H1 (cell line): ENCODE measurements around the gene RBM26. TPM values are rescaled to one million over a fixed set of nuclear protein-coding genes. Genes with fewer than 3 reads are reported as not detected.

Experiments used
- CTCF ChIA-PET: fragments of 300-600 bp; sonication (Branson Sonifier 250); formaldehyde crosslinking; loops from one replicate; lab custom pipeline; 2021; ENCODE audit not compliant: partially characterized antibody; lab: Charles Lee
- POLR2A ChIA-PET: fragments of 300-600 bp; sonication (Branson Sonifier 250); formaldehyde crosslinking; loops from one replicate; lab custom pipeline; 2021; ENCODE audit warnings: inconsistent platforms; ENCODE audit not compliant: partially characterized antibody; lab: Charles Lee
- DNase-seq, 2 experiments: peaks; one replicate each; pipeline versions ENCODE4 v3.0.0 to v3.0.0-alpha.2; 2010 to 2022; ENCODE audit warnings: low spot score in 2 of 2, low read depth in 1 of 2, mixed read lengths in 1 of 2
- FAIRE-seq: peaks from 2 replicates; lab custom pipeline; 2011; peaks lifted over from hg19 to GRCh38; lab: Jason Lieb, UNC
- H2AFZ ChIP-seq: 2 replicates; pipeline ENCODE4 v1.8.1; 2012; ENCODE audit warnings: low read length, inconsistent platforms
- H2AK5ac ChIP-seq: 2 replicates; pipeline ENCODE4 v1.6.1; 2013; ENCODE audit warnings: low read depth, low read length
- H2BK120ac ChIP-seq: replicated peaks from 2 replicates; pipeline ENCODE3; 2013; ENCODE audit warnings: low read depth, low read length, inconsistent platforms
- H2BK12ac ChIP-seq: 2 replicates; pipeline ENCODE4 v1.6.1; 2013; ENCODE audit warnings: low read depth, low read length
- H2BK15ac ChIP-seq: 2 replicates; pipeline ENCODE4 v1.6.1; 2013; ENCODE audit warnings: low read length
- H2BK20ac ChIP-seq: 2 replicates; pipeline ENCODE4 v1.6.1; 2013; ENCODE audit warnings: low read length
- H2BK5ac ChIP-seq: 2 replicates; pipeline ENCODE4 v1.6.1; 2013; ENCODE audit warnings: low read depth, low read length
- H3K14ac ChIP-seq: 2 replicates; pipeline ENCODE4 v1.6.1; 2013; ENCODE audit warnings: inconsistent platforms; ENCODE audit not compliant: insufficient read length
- H3K18ac ChIP-seq: 2 replicates; pipeline ENCODE4 v1.6.1; 2013; ENCODE audit warnings: low read length; ENCODE audit errors: extremely low read depth
- H3K23ac ChIP-seq: 2 replicates; pipeline ENCODE4 v1.6.1; 2013; ENCODE audit warnings: inconsistent platforms; ENCODE audit not compliant: insufficient read length
- H3K23me2 ChIP-seq: 2 replicates; pipeline ENCODE4 v1.6.1; 2013; ENCODE audit warnings: low read depth, low read length
- H3K27ac ChIP-seq: 2 replicates; pipeline ENCODE4 v1.6.1; 2011; ENCODE audit warnings: low read depth, low read length, inconsistent platforms
- H3K27me3 ChIP-seq, 4 experiments: replicated peaks in 1 of 4; 1 replicate in 1 of 4; 2 replicates in 3 of 4; pipeline versions ENCODE4 v1.6.1 to v1.8.1; 2011 to 2013; ENCODE audit warnings: low read length in 3 of 4, mild to moderate bottlenecking in 3 of 4, inconsistent platforms in 2 of 4, mixed read lengths in 2 of 4, moderate library complexity in 1 of 4; ENCODE audit not compliant: control insufficient read depth in 3 of 4, insufficient read depth in 3 of 4; ENCODE audit errors: extremely low read depth in 1 of 4
- H3K36me3 ChIP-seq, 4 experiments: 2 replicates each; pipeline versions ENCODE4 v1.6.1 to v1.8.1; 2011 to 2013; ENCODE audit warnings: mild to moderate bottlenecking in 4 of 4, low read length in 3 of 4, moderate library complexity in 2 of 4, control low read depth in 1 of 4, inconsistent platforms in 1 of 4; ENCODE audit not compliant: insufficient read depth in 4 of 4, control insufficient read depth in 2 of 4
- H3K4ac ChIP-seq: replicated peaks from 2 replicates; pipeline ENCODE3; 2013; ENCODE audit warnings: low read length, low read depth, mixed read lengths, inconsistent platforms; ENCODE audit not compliant: insufficient read length
- H3K4me1 ChIP-seq, 4 experiments: replicated peaks in 1 of 4; 1 replicate in 1 of 4; 2 replicates in 3 of 4; pipeline versions ENCODE4 v1.6.1 to v1.8.1; 2011 to 2013; ENCODE audit warnings: low read length in 3 of 4, inconsistent platforms in 2 of 4, mixed read lengths in 1 of 4; ENCODE audit not compliant: insufficient read depth in 4 of 4, control insufficient read depth in 3 of 4
- H3K4me2 ChIP-seq, 2 experiments: 2 replicates each; pipeline versions ENCODE4 v1.6.1 to v1.8.1; 2011 to 2013; ENCODE audit warnings: low read depth in 2 of 2, low read length in 2 of 2, control low read depth in 1 of 2, inconsistent platforms in 1 of 2, mild to moderate bottlenecking in 1 of 2; ENCODE audit not compliant: insufficient read depth in 1 of 2
- H3K4me3 ChIP-seq, 4 experiments: fragments of 200-600, 300-600 bp in 1 of 4; sonication (generic), shearing (Covaris generic), sonication (Bioruptor Twin) in 1 of 4; 2 replicates each; pipeline versions ENCODE4 v1.5.1 to v1.8.1; 2011 to 2016; ENCODE audit warnings: low read length in 4 of 4, low read depth in 3 of 4, control low read depth in 2 of 4, inconsistent platforms in 2 of 4, mild to moderate bottlenecking in 2 of 4, mixed read lengths in 1 of 4, moderate library complexity in 1 of 4; ENCODE audit not compliant: insufficient read depth in 2 of 4; ENCODE audit errors: extremely low read depth in 1 of 4
- H3K56ac ChIP-seq: replicated peaks from 2 replicates; pipeline ENCODE3; 2013; ENCODE audit warnings: low read depth, mild to moderate bottlenecking, mixed read lengths, low read length, inconsistent platforms; ENCODE audit not compliant: insufficient read length
- H3K79me1 ChIP-seq: 2 replicates; pipeline ENCODE4 v1.6.1; 2013; ENCODE audit warnings: low read depth, low read length, control low read depth
- H3K79me2 ChIP-seq, 2 experiments: 2 replicates each; pipeline versions ENCODE4 v1.6.1 to v1.8.1; 2012 to 2013; ENCODE audit warnings: low read length in 2 of 2, mild to moderate bottlenecking in 2 of 2, inconsistent platforms in 1 of 2; ENCODE audit not compliant: insufficient read depth in 2 of 2, control insufficient read depth in 1 of 2
- H3K9ac ChIP-seq, 4 experiments: replicated peaks in 1 of 4; 1 replicate in 1 of 4; 2 replicates in 3 of 4; pipeline versions ENCODE4 v1.6.1 to v1.8.1; 2011 to 2013; ENCODE audit warnings: low read depth in 3 of 4, low read length in 3 of 4, control low read depth in 2 of 4, mild to moderate bottlenecking in 2 of 4, moderate library complexity in 2 of 4, inconsistent platforms in 1 of 4; ENCODE audit errors: extremely low read depth in 1 of 4
- H3K9me3 ChIP-seq, 2 experiments: 2 replicates each; pipeline versions ENCODE4 v1.6.1 to v1.8.1; 2012 to 2013; ENCODE audit warnings: mild to moderate bottlenecking in 2 of 2, moderate library complexity in 2 of 2, control low read depth in 1 of 2, inconsistent platforms in 1 of 2, low read depth in 1 of 2, low read length in 1 of 2, mixed read lengths in 1 of 2; ENCODE audit not compliant: insufficient read depth in 2 of 2
- H4K20me1 ChIP-seq, 2 experiments: replicated peaks in 1 of 2; 2 replicates each; pipeline versions ENCODE3 to v1.8.1; 2011 to 2013; ENCODE audit warnings: inconsistent platforms in 2 of 2, low read length in 2 of 2, mild to moderate bottlenecking in 1 of 2; ENCODE audit not compliant: insufficient read depth in 2 of 2, control insufficient read depth in 1 of 2
- H4K5ac ChIP-seq: 2 replicates; pipeline ENCODE4 v1.6.1; 2013; ENCODE audit warnings: low read length, low read depth, mixed read lengths, inconsistent platforms; ENCODE audit not compliant: insufficient read length
- H4K8ac ChIP-seq: 2 replicates; pipeline ENCODE4 v1.8.0; 2013; ENCODE audit warnings: mild to moderate bottlenecking, moderate library complexity, low read length, inconsistent platforms; ENCODE audit not compliant: insufficient read depth; ENCODE audit errors: extremely low read depth
- H4K91ac ChIP-seq: replicated peaks from 2 replicates; pipeline ENCODE3; 2013; ENCODE audit warnings: low read length, mixed read lengths, inconsistent platforms; ENCODE audit not compliant: insufficient read length
- CBX8 ChIP-seq: fragments of 300-800, 300-1000 bp; sonication (generic); IDR thresholded peaks from 2 replicates; pipeline ENCODE4 v1.7.1; 2016; ENCODE audit warnings: low read depth, low read length, borderline replicate concordance
- HDAC2 ChIP-seq, 2 experiments: fragments of 300-600 bp in 1 of 2; sonication (generic) in 1 of 2; IDR thresholded peaks; 2 replicates each; pipeline ENCODE4 v1.6.1; 2011 to 2012; ENCODE audit warnings: low read depth in 2 of 2, low read length in 2 of 2, mild to moderate bottlenecking in 2 of 2, moderate library complexity in 2 of 2, borderline replicate concordance in 1 of 2, inconsistent platforms in 1 of 2
- JUN ChIP-seq: IDR thresholded peaks from 2 replicates; pipeline ENCODE4 v1.6.1; 2011; ENCODE audit warnings: low read depth, mild to moderate bottlenecking, improper control_type of control experiment, low read length
- RBBP5 ChIP-seq: IDR thresholded peaks from 2 replicates; pipeline ENCODE4 v1.7.1; 2012; ENCODE audit warnings: low read depth, mild to moderate bottlenecking, inconsistent platforms, low read length, moderate library complexity, borderline replicate concordance
- WGBS, 2 experiments: shearing (Covaris generic) in 1 of 2; methylation state at CpG; one replicate each; pipeline versions ENCODE4 v1.1.6 to v1.1.7; 2013 to 2015; ENCODE audit warnings: low lambda C conversion rate in 2 of 2, mixed read lengths in 2 of 2, inconsistent platforms in 1 of 2, low coverage in 1 of 2, missing lambda C conversion rate in 1 of 2; ENCODE audit not compliant: insufficient replicate concordance in 2 of 2, insufficient coverage in 1 of 2, insufficient read length in 1 of 2; ENCODE audit errors: extremely low coverage in 1 of 2, missing lambda C conversion rate in 1 of 2; 5-methylcytosine and 5-hydroxymethylcytosine counted together
- polyA plus RNA-seq, 7 experiments: library from polyadenylated mRNA; depleted of rRNA in 3 of 7; stranded (reverse) in 5 of 7; unstranded in 2 of 7; fragments of >200 nt in 5 of 7; fragments of 200-250 nt in 2 of 7; gene quantifications; 1 replicate in 5 of 7; 2 replicates in 1 of 7; 4 replicates in 1 of 7; pipeline versions ENCODE4 v1.2.1 to v1.2.3, GENCODE V29; 2011 to 2013; ENCODE audit warnings: missing spikeins in 2 of 7, mixed read lengths in 2 of 7
- total RNA-seq: library from RNA; stranded (reverse); fragmentation: NEBNext Ultra II Directional; extraction: Animal tissue kit (Norgen Biotek cat#: 25700); gene quantifications from 2 replicates; pipeline ENCODE4 v1.2.1, GENCODE V29; 2021
- TF ChIP-seq, protein P1 (sequence below): IDR thresholded peaks from 2 replicates; pipeline ENCODE4 v1.6.1; 2012; ENCODE audit warnings: low read length, inconsistent platforms

Gene RBM26
- total and polyA plus RNA-seq, 2 of the 8 experiments (the other 6 are each of a cell fraction or from before 2014, with no cell fraction given), result 20.3 to 65.5 TPM

GRCh38 chr13:79407349-79407979 is 1.4 kb upstream of the RBM26 start:
- FAIRE-seq (no peak), DNase-seq (no peak)
- Histone ChIP-seq H3K4me1 (peaks cover 0 to 9% (median 2%) of the 10 kb centered on the region in 4 experiments; a peak in 4 of 7 replicates), H3K79me2 (peaks cover 25 to 48% of the 10 kb centered on the region in 2 experiments), H3K23ac (no peak overlapping the region), H3K9ac (no peak overlapping the region), H4K20me1 (peaks cover 5 to 9% of the 10 kb centered on the region in 2 experiments), H4K5ac (no peak overlapping the region), H3K36me3 (no peaks in the 10 kb centered on the region), H4K91ac (no peak overlapping the region), H3K4ac (no peak overlapping the region), H2BK15ac (no peak overlapping the region), H2BK120ac (no peak overlapping the region), H3K4me3 (peak overlapping the region in 2 of 4 experiments; percentile 97 to 99; a peak in 3 of 8 replicates), H3K9me3 (no peaks in the 10 kb centered on the region), H2BK20ac (no peak overlapping the region), H3K56ac (peak overlapping the region; percentile 21), H3K4me2 (peak overlapping the region; percentile 68 to 98), H2BK5ac (no peak overlapping the region), H3K27ac (no peak overlapping the region), H2BK12ac (no peak overlapping the region), H2AFZ (no peak overlapping the region), H3K79me1 (no peaks in the 10 kb centered on the region), H2AK5ac (no peak overlapping the region), H3K23me2 (peaks cover 7% of the 10 kb centered on the region), H3K18ac (no peak overlapping the region), H4K8ac (no peak overlapping the region), H3K14ac (no peak overlapping the region), H3K27me3 (no peaks in the 10 kb centered on the region)
- CTCF ChIA-PET, result no interaction called here
- WGBS, 2 experiments, result 95% methylated on average over 4 of the region's 4 CpGs; no CpG with 5 or more reads in 1 of the 2 experiments
- TF ChIP-seq CBX8 (no peak), HDAC2 (IDR thresholded peaks at IDR 0.05; ENCODE audit: borderline replicate concordance in 1 of 2, low read depth in 2 of 2, low read length in 2 of 2) (no peak), JUN (no peak), RBBP5 (no peak)
- TF ChIP-seq, protein P1, sequence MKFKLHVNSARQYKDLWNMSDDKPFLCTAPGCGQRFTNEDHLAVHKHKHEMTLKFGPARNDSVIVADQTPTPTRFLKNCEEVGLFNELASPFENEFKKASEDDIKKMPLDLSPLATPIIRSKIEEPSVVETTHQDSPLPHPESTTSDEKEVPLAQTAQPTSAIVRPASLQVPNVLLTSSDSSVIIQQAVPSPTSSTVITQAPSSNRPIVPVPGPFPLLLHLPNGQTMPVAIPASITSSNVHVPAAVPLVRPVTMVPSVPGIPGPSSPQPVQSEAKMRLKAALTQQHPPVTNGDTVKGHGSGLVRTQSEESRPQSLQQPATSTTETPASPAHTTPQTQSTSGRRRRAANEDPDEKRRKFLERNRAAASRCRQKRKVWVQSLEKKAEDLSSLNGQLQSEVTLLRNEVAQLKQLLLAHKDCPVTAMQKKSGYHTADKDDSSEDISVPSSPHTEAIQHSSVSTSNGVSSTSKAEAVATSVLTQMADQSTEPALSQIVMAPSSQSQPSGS, result no peak
- POLR2A ChIA-PET, result interaction anchor here (1.0 to 1.3 kb wide), 3 partner anchors 14 to 74 kb away, joined by 3 to 4 read pairs (median 3); partner anchors contain the start of gene NDFIP2
